ENCODE results near the gene GNB5.
"Not testable (repeated sequence)": the region's sequence is repeated elsewhere in the genome, so short reads cannot be mapped to it uniquely, and the experiment has no call there.

The GNB5 gene
- 15.4 to 66.5 (median 63.9) reads per million in 3 experiments for total RNA-seq

- DNase-seq, result no peak
These were observed at the start of gene GNB5 for GRCh38 chr15:52191207-52191606. Gene GNB5, minus strand, starts transcription at chr15:52191392. Its CDS starts 6,716 bp downstream, at chr15:52184676.

GRCh38 chr15:52240166-52240565 is 49.0 kb upstream of the GNB5 start:
- no peak for DNase-seq

DNA sequence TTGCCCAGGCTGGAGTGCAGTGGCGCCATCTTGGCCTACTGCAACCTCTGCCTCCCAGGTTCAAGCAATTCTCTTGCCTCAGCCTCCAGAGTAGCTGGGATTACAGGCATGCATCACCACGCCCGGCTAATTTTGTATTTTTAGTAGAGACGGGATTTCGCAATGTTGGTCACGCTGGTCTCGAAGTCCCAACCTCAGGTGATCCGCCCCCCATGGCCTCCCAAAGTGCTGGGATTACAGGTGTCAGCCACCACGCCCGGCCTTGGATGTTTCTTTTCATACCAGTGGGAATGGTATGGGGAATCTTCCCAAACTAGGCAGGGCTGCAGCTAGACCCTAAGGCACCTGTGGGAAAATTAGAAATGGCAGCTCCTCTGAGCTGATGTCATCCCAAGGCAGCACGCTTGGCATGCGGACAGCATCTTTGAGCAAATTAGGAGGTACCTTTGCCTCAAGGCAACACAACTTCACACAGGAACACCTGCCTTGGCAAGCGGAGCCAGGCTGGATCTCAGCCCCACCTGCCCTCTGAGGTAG is 47.9 kb upstream of the GNB5 start:
- not testable (repeated sequence) for DNase-seq

DNA sequence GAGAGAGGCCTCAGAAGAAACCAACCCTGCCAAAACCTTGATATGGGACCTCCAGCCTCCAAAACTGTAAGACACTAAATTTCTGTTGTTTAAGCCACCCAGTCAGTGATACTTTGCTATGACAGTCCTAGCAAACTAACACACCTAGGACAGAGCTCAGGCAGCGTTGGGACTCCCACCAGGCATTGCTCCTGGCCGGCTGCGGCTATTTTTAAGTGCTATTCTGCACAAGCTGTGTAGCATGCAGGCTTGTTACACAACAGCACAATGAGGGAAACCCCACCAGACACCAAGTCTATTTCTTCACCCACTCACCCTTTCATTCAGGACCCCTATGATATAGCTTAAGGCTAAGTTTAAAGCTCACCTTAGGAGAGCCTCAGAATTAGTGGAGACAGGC is 47.0 kb upstream of the GNB5 start:
- DNase-seq, result no peak

- no peak for DNase-seq
These were observed 44.8 kb upstream of the GNB5 start for GRCh38 chr15:52236013-52236412.

DNA sequence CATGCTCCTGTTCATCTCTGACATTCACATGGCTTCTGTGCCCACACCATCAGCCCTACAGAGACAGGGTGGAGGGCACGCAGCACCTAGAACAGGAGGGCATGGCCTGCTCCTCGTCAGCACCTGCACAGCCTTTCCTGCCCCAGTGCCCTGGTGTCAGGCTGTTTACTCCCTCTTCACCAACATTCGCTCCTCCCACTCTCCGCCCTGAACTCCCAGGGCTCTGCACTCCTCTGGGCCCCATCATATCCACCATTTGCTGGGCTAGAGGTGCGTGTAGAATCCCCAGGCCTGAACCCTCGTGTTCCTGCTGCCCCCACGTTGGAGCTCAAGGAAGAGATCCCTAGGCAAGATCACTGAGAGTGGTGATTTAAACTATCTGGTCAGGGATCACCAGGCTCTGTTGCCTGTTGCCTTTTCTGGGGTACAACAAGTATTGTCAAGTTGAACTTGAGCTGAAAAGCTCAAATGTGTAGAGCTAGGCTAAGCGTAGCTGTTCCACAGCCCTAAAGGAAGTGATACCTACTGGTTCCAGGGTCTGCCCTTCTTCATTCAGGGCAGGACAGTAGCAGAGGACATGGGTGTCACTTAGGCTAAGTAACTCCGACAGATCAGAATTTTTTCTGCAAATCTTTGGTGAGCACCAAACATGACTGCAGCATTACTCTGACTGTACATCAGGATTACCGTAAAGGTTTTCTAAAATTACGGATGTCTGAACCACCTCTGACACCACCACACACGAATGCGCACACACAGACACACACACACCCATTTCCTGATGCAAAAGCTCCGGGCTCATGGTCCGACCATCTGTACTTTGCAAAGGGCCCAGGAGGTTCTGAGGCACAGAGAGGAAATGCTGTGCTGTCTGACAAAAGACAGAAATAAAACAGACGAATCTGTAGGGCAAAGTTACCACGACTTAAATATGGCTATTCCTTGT is 43.7 kb upstream of the GNB5 start:
- DNase-seq, result no peak

DNA sequence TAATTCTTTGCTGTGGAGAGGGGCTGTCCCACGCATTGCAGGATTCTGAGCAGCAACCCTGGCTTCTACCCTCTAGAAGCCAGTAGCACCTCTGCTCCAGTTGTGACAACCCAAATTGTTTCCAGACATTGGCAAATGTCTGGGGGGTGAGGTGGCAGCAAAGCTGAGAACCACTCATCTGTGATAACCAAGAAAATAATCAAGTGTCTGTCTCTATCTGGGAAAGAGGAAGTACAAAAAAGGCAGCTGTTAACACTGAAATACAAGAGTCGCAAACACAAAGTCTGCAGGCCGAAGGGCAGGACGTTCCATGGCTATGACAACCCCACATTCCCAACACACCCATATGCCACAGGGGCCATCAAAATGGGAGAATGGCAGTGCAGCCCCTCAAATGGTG is 42.2 kb upstream of the GNB5 start:
- no peak for DNase-seq

DNA sequence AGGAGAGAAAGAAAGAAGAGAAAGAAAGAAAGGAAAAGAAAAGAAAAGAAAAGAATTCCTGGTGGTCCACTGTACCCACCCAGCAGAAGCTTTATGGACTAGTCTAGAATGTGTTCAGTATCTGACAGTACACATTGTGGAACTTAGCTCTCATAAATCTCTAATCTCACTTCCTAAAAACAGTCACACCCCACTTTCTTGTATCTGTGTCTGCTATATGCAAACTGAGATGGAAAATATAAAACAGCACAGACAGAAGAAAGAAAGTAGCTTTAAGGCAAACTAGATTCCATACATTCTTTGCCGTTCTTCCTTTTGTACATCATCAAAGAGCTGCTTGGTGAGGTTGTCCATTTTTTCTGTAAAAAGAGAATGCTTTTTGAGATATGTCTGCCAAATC is 41.1 kb upstream of the GNB5 start:
- no peak for DNase-seq

- DNase-seq, result no peak
These were observed 38.9 kb upstream of the GNB5 start for GRCh38 chr15:52230073-52230472.

GRCh38 chr15:52228921-52229320 is 37.7 kb upstream of the GNB5 start:
- DNase-seq, result no peak

DNA sequence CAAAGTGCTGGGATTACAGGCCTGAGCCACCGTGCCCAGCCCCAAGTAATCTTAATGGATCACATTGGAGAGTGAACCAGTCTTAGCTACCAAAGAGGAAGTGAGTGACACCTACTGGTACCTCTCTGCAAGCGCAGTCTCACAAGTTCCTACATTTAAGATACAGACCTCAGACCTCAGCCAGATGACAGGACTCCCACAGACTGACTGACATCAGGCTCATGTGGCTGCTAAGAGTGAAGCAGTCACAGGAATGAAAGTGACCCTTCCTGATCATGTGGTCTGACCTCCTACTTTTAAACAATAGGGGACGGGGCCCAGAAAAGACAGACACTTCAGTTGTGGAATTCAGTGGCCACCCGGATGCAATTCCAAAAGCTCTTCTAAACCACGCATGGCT is 36.3 kb upstream of the GNB5 start:
- peak; percentile 68 for DNase-seq

- no peak for DNase-seq
These were observed 34.0 kb upstream of the GNB5 start for GRCh38 chr15:52225230-52225629.

DNA sequence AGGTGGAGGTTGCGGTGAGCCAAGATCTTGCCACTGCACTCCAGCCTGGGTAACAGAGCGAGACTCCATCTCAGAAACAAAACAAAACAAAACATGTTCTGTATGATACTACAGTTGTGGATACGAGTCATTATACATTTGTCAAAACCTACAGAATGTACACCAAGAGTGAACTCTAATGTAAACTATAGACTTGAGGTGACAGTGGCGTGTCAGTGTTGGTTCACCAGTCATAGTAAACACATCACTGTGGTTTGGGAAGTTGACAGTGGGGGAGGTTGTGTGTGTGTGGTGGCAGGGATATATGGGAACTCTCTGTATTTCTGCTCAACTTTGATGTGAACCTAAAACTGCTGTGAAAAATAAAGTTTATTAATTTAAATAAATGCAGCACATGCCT is 33.0 kb upstream of the GNB5 start:
- DNase-seq, result no peak

GRCh38 chr15:52221730-52222129 is 30.5 kb upstream of the GNB5 start:
- DNase-seq, result no peak

DNA sequence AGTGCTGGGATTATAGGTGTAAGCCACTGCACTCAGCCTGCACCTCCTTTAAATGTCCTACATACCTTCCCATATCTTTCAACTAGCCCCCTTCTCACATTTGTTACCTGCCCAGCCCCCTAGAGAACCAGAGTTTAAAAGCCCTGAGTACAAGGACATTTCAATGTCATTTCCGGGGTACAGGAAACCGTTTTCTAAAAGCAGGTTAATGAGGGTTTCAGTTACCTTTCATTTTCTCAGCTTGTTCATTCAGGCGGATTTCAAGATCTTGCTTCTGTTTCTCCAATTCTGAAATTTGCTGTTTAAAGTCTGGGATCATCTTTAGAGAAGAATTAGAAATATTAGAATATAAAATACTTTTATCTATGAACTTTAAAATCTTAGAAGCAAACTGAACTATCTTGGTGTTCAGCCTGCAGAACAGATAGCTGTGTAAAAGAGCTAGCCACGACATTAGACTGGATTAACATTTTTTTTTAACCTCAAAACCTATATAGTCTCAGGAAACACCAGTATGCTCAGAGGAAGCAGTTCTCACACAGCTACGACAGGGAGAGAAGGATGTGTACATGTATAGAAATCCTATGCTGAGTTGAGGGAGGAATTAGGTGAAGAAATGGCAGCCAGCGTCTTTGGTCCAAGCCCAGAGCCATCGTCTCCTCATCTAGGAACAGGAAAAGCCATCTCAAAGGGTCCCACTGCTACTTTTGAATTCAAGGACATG is 29.9 kb upstream of the GNB5 start:
- DNase-seq, result no peak

GRCh38 chr15:52220251-52220650 is 29.1 kb upstream of the GNB5 start:
- no peak for DNase-seq

GRCh38 chr15:52218816-52219215 is 27.6 kb upstream of the GNB5 start:
- no peak for DNase-seq

DNA sequence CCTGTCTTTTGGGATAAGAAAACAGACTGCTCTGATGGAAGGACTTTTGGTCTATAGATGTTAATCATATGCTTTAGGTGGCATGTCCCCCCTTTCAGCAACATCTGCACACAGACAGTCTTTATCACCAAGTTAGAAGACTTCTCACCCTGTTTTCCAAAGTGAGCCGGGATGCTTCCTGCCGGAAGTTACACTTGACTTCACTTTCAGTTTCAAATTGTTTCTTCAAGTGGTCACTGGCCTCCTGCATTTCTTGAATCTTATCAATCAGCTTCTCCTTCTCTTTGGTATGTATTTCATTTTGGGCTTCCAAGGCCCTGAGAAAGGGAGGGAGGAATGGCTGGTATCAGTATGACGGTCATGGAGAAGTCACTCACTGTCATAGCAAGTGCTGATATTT is 27.2 kb upstream of the GNB5 start:
- no peak for DNase-seq

DNA sequence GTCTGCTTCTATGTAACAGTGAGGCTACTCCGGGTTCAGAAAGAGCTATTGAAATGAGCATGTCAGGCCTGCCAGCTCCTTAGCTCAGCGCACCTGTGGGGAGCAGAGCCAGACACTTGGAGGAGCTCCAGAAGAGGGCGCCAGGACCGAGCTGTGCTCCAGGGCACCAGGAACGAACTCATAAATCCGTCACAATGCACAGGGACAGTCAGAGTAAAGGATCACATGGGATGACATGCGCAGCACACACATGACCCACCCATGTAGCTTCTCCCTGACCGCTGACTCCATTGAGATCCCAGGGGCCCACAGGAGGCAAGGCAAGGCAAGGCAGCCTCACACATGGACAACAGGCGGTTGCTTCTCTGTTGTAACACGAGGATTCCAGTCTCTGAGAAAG is 26.0 kb upstream of the GNB5 start:
- no peak for DNase-seq

DNA sequence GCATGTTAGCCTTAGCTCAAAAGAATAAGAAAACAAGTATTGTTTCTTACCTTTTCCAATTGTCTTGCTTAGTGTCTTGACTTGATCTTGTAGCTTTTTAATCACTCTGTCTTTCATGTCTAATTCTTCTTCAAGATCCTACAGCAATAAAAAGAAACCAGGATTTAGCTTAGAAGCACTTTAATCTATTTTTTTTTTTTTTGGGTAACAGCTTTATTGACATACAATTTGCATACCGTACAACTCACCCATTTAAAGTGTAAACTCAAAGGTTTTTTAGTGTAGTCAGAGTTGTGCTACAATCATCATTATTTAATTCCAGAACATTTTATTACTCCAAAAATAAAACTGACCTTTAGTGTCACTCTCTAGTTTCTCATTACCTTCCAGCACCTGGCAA is 23.4 kb upstream of the GNB5 start:
- DNase-seq, result no peak

DNA sequence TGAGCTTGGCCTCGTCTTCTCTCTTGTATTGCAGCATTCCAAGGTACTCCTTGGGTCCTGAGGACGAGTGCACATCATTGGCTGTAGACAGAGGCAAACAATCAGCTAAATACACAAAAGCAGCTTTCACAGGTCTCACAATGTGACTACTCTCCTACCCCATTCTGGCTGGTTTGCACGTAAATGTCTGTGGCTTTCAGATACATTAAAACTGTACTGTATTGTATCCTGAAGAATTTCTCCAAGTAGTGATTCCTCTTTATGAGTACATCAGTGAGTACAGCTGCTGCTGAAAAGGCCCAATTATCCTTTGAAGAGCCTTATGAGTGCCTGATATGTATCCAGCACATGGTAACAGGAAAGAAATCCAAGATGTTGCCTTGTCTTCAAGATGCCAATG is 22.0 kb upstream of the GNB5 start:
- no peak for DNase-seq

DNA sequence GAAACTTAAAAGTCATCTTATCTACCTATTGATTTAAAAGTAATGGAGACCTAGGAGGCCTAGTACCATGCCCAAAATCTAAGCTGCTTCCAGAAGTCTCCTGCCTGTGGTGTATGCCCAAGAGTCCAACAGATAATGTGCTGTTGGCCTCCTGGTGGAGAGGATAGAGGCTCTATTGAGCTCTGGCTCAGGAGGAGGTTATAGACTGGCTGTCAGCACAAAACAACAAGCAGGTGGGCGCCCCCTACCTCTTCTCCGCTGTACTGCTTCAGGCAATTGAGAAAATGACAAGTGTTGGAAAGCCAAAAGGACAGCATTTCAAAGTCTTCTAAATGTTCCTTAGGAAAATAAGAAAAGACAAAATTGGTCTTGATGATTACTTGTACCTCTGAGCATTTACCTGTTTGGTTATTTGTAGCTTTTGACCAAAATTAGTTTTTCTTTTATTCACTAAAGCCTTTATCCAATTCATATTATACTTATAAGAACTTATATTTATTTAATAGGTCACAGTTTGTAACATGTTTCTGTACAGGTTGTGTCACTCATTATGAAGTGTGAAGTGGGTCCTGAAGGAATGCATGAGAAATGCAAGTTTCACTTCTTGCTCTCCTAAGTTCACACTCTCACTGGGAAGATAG is 17.2 kb upstream of the GNB5 start:
- peak; percentile 66 for DNase-seq

DNA sequence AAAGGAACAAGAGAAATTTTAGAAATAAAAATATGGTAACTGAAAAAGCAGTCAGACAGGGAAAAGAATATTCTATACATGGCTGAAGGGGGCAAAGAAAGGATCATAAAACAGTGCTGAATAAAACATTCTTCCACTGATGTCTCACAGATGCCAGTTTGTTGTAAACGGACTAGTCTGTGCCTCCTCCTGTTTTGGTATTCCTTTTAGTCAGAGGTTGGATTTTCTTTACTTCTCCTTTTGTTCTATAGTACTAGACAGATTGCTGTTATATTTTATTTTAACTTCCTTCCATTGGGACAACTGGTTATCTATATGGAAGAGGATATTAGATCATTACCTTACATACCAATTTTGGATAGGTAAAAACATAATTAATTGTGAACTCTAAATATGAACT is 16.0 kb upstream of the GNB5 start:
- no peak for DNase-seq
